Measurements from ENCODE around the gene TMED10. TPM values are rescaled to one million over a fixed set of nuclear protein-coding genes. Genes with fewer than 3 reads are reported as not detected.

TMED10 gene
- polyA plus RNA-seq, 1 of the 3 experiments (the other 2 are of a cell fraction) = 168 TPM

- Histone ChIP-seq H3K9ac (no peak overlapping the region), H4K20me1 (ENCODE audit: insufficient read depth) (no peaks in the 10 kb centered on the region), H3K27me3 (ENCODE audit: insufficient read depth) (no peaks in the 10 kb centered on the region), H2AFZ (ENCODE audit: low read depth) (no peak overlapping the region), H3K4me2 (no peak overlapping the region), H3K4me3 (ENCODE audit: low read depth in 2 of 2, low read length in 1 of 2) (no peak overlapping the region), H3K27ac (ENCODE audit: low read depth in 2 of 2, low read length in 1 of 2) (no peak overlapping the region), H3K9me3 (no peaks in the 10 kb centered on the region), H3K4me1 (ENCODE audit: control insufficient read depth in 1 of 2, insufficient read depth in 2 of 2, low read depth in 1 of 2, low read length in 1 of 2) (peaks cover 0 to 11% of the 10 kb centered on the region in 2 experiments; a peak in 1 of 4 replicates), H3K79me2 (ENCODE audit: insufficient read depth) (no peaks in the 10 kb centered on the region), H3K9me2 (no peaks in the 10 kb centered on the region), H3F3A (replicated peaks; ENCODE audit: insufficient read depth) (no peaks in the 10 kb centered on the region), H3K36me3 (replicated peaks in 1 of 2; ENCODE audit: control insufficient read depth in 1 of 2, insufficient read depth in 2 of 2, low read length in 1 of 2) (no peaks in the 10 kb centered on the region)
- no peak for DNase-seq
- no peak for TF ChIP-seq TAF1 (IDR thresholded peaks at IDR 0.05; ENCODE audit: borderline replicate concordance, low read depth, low read length)
- TF ChIP-seq EZH2phosphoT487 (IDR thresholded peaks at IDR 0.05; ENCODE audit: borderline replicate concordance, low read depth) = no peak
- no peak for TF ChIP-seq RAD21 (IDR thresholded peaks at IDR 0.05; ENCODE audit: low read length)
- TF ChIP-seq SIN3A (IDR thresholded peaks at IDR 0.05; ENCODE audit: borderline replicate concordance, low read depth, low read length) = no peak
- no peak for TF ChIP-seq FOXJ3 (CRISPR knock-in tag; IDR thresholded peaks at IDR 0.05)
- no peak for TF ChIP-seq YY1 (IDR thresholded peaks at IDR 0.05; ENCODE audit: low read depth)
- WGBS (ENCODE audit: low lambda C conversion rate) = 75% methylated on average over 4 of the region's 4 CpGs
- POLR2A ChIA-PET = no interaction called here
- CTCF ChIA-PET = no interaction called here
These were observed 24.0 kb upstream of the TMED10 start for GRCh38 chr14:75200451-75200850.

GRCh38 chr14:75198291-75198933, 22.0 kb upstream of the TMED10 start:
- Histone ChIP-seq H3K36me3 (replicated peaks in 1 of 2; ENCODE audit: control insufficient read depth in 1 of 2, insufficient read depth in 2 of 2, low read length in 1 of 2) (no peaks in the 10 kb centered on the region), H3F3A (replicated peaks; ENCODE audit: insufficient read depth) (no peaks in the 10 kb centered on the region), H3K9ac (no peak overlapping the region), H3K4me3 (ENCODE audit: low read depth in 2 of 2, low read length in 1 of 2) (no peak overlapping the region), H3K4me1 (ENCODE audit: control insufficient read depth in 1 of 2, insufficient read depth in 2 of 2, low read depth in 1 of 2, low read length in 1 of 2) (peaks cover 0 to 11% of the 10 kb centered on the region in 2 experiments; a peak in 1 of 4 replicates), H3K27ac (ENCODE audit: low read depth in 2 of 2, low read length in 1 of 2) (no peak overlapping the region), H3K79me2 (ENCODE audit: insufficient read depth) (no peaks in the 10 kb centered on the region), H4K20me1 (ENCODE audit: insufficient read depth) (no peaks in the 10 kb centered on the region), H3K9me2 (no peaks in the 10 kb centered on the region), H3K4me2 (no peak overlapping the region), H3K27me3 (ENCODE audit: insufficient read depth) (no peaks in the 10 kb centered on the region), H3K9me3 (no peaks in the 10 kb centered on the region), H2AFZ (ENCODE audit: low read depth) (no peak overlapping the region)
- CTCF ChIA-PET = interaction anchor here (1.2 kb wide), 1 partner anchor 15 kb away, joined by 3 read pairs; no protein-coding TSS in a partner anchor
- peak; percentile 42 for DNase-seq
- POLR2A ChIA-PET = no interaction called here
- TF ChIP-seq GATA2 (CRISPR knock-in tag; IDR thresholded peaks at IDR 0.05) (no peak), YY1 (IDR thresholded peaks at IDR 0.05; ENCODE audit: low read depth) (no peak), NRF1 (IDR thresholded peaks at IDR 0.05; ENCODE audit: low read depth, low read length) (no peak), GABPA (IDR thresholded peaks at IDR 0.05; ENCODE audit: low read depth) (no peak)
- 57% methylated on average over 11 of the region's 11 CpGs for WGBS (ENCODE audit: low lambda C conversion rate)

- WGBS (ENCODE audit: low lambda C conversion rate) = 99% methylated on average over 4 of the region's 4 CpGs
These were observed 20.9 kb upstream of the TMED10 start for GRCh38 chr14:75197338-75197737.

More at GRCh38 chr14:75197338-75197737, 20.9 kb upstream of the TMED10 start:
- H3K4me1 ChIP-seq (ENCODE audit: control insufficient read depth in 1 of 2, insufficient read depth in 2 of 2, low read depth in 1 of 2, low read length in 1 of 2) = peaks cover 0 to 11% of the 10 kb centered on the region in 2 experiments; a peak in 1 of 4 replicates
- H3K9me3 ChIP-seq = no peaks in the 10 kb centered on the region
- no peak overlapping the region for H3K4me2 ChIP-seq
- CTCF ChIA-PET = no interaction called here
- no peaks in the 10 kb centered on the region for H3K27me3 ChIP-seq (ENCODE audit: insufficient read depth)
- no peak overlapping the region for H3K9ac ChIP-seq
- no peak overlapping the region for H3K4me3 ChIP-seq (ENCODE audit: low read depth in 2 of 2, low read length in 1 of 2)
- no peak for TF ChIP-seq MXI1 (IDR thresholded peaks at IDR 0.05; ENCODE audit: low read depth, low read length)
- no peak overlapping the region for H2AFZ ChIP-seq (ENCODE audit: low read depth)
- DNase-seq = no peak
- no peaks in the 10 kb centered on the region for H3K9me2 ChIP-seq
- no peaks in the 10 kb centered on the region for H3K36me3 ChIP-seq (replicated peaks in 1 of 2; ENCODE audit: control insufficient read depth in 1 of 2, insufficient read depth in 2 of 2, low read length in 1 of 2)
- no peaks in the 10 kb centered on the region for H4K20me1 ChIP-seq (ENCODE audit: insufficient read depth)
- no peak overlapping the region for H3K27ac ChIP-seq (ENCODE audit: low read depth in 2 of 2, low read length in 1 of 2)
- no peaks in the 10 kb centered on the region for H3F3A ChIP-seq (replicated peaks; ENCODE audit: insufficient read depth)
- POLR2A ChIA-PET = no interaction called here
- H3K79me2 ChIP-seq (ENCODE audit: insufficient read depth) = no peaks in the 10 kb centered on the region
